NB4 (cell line): ENCODE results near the gene DCAF11.

ENCODE experiments used
- CTCF ChIP-seq: IDR thresholded peaks from one replicate; pipeline ENCODE4 v1.5.1; 2012; ENCODE audit warnings: low read depth, low read length
- POLR2A ChIP-seq: IDR thresholded peaks from 2 replicates; pipeline ENCODE4 v1.6.1; 2011; ENCODE audit warnings: mild to moderate bottlenecking; ENCODE audit not compliant: insufficient read length; ENCODE audit errors: extremely low read depth
- TF ChIP-seq, protein P1 (sequence below): IDR thresholded peaks from 2 replicates; pipeline ENCODE4 v1.6.1; 2011; ENCODE audit warnings: low read depth, low read length

- TF ChIP-seq CTCF: no peak
- TF ChIP-seq POLR2A: no peak
- TF ChIP-seq, protein P1, sequence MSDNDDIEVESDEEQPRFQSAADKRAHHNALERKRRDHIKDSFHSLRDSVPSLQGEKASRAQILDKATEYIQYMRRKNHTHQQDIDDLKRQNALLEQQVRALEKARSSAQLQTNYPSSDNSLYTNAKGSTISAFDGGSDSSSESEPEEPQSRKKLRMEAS: no peak
Measured at GRCh38 chr14:24131549-24131966, 17.0 kb downstream of the DCAF11 start.
